ENCODE data around the gene AXIN2.
"Not testable (repeated sequence)": the region's sequence is repeated elsewhere in the genome, so short reads cannot be mapped to it uniquely, and the experiment has no call there.

Gene AXIN2

DNA sequence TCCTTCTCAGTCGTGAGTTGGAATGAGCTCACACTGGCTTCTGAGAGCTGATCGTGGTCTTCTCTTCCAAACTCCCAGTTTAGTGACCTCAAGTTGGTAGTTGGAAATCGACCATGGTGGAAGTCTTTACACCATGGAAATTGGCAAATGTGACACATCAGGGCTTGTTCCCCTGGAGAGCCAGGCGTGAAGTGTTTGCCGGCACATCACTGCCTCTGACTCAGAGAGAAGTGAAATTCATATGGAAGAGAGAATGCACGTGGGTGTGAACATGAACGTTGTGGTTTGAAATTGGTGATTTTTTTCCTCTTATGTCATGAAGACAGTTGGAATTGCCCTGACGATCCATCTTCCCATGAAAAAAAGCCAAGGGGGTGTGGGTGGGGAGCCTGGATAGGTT is 47.4 kb downstream of the AXIN2 start:
- DNase-seq = peak; percentile 68

DNA sequence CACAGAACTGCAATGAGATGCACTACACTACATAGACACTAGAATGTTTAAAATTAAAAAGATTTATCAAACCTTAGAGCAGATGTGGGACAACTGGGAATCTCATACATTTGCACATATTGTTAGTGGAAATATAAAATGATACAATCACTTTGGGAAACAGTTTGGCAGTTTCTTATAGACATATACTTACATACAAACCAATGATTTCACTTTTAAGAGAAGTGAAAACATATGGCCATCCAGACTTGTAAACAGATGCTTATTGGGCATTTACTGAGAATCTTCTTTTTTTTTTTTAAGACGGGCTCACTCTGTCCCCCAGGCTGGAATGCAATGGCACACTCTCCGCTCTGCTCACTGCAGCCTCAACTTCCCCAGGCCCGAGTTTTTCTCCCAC is 50.1 kb downstream of the AXIN2 start:
- no peak for DNase-seq

DNA sequence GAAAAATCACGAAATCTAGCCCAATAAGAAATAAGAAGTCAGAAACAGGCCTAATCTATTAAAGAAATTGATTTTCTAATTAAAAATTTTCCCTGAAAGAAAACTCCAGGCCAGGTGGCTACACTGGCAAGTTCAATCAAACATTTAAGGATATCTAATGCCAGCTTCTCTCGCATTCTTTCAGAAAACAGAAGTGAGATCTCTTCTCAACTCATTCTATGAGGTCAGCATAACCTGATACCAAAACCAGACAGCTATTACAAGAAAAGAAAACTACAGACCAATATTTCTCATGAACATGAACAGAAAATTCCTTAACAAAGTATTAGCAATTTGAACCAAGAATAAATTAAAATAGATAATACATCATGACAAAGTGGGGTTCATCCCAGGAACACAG is 52.4 kb downstream of the AXIN2 start:
- DNase-seq = no peak

DNA sequence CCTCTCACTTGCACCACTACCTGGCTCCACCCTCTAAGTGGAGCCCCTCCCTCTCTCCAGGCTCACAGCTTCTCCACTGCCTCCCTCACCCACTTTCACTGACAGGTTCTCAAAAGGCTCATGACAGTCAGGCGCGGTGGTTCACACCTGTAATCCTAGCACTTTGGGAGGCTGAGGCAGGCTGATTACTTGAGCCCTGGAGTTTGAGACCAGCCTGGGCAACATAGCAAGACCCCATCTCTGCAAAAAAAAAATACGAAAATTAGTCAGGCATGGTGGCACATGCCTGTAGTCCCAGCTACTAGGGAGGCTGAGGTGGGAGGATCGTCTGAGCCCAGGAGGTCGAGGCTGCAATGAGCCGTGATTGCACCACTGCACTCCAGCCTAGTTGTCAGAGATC is 56.8 kb downstream of the AXIN2 start:
- DNase-seq = not testable (repeated sequence)

DNA sequence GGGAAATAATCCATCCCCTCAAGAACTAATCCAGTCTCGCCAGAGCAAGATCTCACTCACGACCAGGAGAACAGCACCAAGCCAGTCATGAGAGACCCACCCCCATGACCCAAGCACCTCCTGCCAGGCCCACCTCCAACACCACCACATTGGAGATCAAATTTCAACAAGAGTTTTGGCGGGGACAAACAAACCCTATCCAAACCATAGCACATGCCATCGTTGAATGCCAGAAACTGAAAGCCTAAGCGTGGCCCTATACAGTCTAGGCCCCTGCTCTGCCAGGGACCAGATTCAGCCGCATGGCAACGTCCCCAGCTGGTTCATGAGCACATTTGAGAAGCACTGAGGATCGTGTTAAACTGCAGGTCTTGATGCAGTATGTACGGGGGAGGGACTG is 57.3 kb downstream of the AXIN2 start:
- DNase-seq = no peak

DNA sequence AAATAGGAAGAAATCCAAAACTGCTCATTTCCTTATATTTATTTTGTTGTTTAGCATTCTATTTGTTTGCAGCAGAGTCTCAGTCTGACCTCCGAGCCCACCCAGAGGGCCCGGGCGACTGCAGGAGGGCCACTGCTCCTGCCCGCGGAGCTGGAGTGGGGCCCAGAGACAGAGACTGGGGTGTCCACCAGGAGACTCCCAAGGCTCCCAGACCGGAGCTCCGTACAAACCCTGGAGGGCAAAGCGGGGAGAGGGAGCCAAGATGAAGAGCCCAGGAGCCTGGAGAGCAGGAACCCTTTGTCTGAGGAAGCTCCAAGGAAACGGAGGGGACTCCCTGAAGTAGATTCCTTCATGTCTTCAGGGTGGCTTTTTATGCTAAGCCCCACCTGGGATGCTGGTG is 57.9 kb downstream of the AXIN2 start:
- DNase-seq = no peak

DNA sequence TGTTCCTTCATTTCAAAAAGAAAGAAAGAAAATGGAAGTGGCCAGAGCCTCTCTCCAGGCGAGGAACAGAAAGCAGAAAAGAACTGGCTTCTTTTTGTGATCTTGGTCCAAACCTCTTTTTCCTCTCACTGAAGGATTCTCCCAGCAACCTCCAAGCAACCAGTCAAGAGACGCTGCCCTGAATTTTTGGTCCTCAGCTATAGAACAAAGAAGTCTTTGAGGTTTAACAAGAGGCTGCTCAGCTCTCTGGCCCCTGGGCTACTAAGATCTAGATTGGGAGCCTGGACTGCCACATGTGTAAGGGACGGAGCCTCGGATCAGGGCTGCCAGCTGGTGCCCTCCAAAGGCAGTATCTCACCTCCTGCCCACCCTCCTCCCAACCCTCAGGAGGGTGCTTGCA is 62.6 kb downstream of the AXIN2 start:
- DNase-seq = no peak

DNA sequence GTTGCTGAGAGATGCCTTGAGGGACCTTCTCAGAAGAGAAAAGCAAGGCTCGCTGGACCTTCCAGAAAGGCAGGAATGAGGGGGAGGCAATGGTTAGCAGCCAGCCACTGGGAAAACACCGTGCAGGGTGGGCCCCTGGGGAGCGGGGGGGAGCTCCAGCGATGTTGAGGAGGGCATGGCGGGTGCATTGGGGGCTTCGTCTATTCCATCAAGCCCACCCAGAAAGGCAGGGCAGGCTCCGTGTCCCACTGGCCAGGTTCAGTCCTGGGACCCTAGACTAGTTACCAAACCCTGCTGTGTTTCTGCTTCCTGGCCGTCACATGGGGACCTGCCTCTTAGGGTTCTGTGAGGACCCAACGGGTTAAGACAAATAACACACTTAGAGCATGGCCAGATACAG is 64.6 kb downstream of the AXIN2 start:
- DNase-seq = no peak

DNA sequence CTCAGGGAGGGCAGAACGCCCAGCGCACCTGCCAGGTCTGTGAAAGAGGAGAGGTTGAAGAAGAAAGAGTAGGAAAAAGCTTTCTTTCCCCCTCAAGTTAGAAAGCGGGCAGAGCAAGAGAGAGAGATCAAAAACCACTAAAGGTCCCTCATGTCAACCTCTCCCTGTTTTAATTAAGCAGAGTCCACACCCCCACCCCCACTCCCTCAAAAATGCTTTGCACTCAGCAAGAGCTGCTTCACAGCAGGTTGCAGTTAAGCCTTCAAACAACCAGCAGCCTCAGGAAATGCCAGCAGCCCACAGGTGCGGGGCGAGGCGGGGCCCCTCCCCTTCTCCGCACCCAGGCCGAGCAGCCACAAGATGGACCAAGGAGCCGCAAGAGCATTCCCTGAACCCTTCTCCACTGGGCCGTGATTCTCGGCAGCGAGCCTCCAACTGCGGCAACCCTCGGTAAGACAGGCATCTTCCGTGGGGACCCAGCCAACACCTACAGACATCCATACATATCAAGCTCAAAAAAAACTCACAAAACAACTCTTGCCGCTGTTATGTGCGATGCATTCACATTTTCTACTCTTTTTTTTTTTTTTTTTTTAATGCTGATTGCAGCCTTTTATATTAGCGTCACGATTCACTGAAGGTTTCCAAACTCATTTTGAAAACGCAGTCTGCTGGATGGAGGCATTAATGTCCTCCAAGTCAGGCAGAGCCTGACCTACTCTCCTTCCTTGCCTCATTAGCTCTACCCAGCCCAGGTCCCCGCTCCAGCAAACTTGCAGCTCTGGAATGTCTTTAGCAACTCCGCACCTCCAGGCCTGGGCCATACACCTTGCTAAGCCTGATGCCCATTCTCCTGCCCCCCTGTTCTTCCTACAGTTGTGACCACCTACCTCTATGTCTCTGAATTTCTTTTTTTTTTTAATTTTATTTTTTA is 66.1 kb downstream of the AXIN2 start:
- DNase-seq = no peak

DNA sequence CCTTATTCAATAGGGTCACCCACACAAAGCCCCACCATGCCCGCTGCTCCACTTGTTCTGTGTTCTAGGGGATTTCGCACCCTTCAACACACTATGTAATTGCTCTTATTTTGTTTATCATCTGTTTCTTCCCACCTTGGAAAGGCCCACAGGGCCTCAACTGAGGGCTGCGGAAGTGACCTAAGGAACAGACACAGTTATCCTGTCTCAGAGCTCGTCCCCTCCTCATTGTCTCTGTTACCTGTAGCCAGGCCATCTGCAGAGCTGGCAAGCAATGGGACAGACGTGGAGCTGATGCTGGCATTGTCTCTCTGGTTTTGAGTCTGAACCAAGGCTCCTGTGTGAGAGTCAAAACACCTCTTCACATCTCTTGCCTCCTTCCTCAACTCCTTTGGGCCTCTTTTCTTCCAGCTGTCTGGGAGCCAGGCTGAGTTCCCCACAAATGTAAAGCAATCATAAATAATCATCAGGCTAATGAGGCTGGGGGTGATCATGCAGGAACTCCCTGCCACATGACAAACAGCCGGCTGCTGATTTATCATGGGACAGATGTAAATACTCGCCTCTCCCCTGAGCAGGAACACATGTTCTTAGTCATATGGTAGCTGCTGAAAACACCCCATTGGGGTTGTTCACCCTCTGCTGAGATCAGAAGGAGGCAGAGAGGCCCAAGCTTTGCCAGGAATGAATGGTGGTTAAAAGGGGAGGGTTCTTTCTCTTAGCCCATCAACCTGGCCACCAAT is 71.9 kb downstream of the AXIN2 start:
- no peak for DNase-seq

DNA sequence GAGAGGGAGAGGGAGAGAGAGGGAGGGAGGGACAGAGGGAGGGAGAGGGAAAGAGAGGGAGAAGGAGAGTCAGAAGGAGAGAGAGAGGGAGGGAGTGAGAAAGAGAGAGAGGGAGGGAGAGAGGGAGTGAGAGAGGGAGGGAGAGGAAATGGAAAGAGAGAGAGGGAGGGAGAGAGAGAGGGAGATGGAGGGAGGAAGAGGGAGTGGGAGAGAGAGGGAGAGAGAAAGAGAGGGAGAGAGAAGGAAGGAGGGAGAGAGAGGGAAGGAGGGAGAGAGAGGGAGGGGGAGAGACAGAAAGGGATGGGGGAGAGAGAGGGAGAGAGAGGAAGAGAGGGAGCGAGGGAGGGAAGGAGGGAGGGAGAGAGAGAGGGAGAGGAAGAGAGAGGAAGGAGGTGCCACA is 72.8 kb downstream of the AXIN2 start:
- DNase-seq = no peak

DNA sequence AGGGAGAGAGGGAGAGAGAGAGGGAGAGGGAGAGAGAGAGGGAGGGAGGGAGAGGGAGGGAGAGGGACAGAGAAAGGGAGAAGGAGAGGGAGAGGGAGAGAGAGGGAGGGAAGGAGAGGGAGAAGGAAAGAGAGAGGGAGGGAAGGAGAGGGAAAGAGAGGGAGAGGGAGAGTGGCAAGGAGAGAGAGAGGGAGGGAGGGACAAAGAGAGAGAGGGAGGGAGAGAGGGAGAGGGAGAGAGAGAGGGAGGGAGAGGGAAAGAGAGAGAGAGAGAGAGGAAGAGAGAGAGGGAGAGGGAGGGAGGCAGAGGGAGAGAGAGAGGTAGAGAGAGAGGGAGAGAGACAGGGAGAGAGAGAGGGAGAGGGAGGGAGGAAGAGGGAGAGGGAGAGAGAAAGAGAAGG is 73.5 kb downstream of the AXIN2 start:
- DNase-seq = no peak

DNA sequence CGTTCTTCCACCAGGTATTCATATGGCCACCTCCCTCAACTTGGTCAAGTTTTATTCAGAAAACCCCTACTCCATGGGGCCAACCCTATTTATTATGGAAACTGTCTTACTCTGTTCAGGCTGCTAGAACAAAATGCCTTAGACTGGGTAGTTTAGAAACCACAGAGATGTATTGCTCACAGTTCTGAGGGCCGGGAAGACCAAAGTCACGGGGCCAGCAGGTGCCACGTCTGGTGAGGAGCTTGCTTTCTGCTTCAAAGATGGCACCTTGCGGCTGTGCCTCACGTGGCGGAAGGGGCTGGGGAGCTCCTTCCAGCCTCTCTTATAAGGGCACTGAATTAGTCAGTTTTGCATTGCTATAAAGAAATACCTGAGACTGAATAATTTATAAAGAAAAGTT is 74.3 kb downstream of the AXIN2 start:
- DNase-seq = no peak

DNA sequence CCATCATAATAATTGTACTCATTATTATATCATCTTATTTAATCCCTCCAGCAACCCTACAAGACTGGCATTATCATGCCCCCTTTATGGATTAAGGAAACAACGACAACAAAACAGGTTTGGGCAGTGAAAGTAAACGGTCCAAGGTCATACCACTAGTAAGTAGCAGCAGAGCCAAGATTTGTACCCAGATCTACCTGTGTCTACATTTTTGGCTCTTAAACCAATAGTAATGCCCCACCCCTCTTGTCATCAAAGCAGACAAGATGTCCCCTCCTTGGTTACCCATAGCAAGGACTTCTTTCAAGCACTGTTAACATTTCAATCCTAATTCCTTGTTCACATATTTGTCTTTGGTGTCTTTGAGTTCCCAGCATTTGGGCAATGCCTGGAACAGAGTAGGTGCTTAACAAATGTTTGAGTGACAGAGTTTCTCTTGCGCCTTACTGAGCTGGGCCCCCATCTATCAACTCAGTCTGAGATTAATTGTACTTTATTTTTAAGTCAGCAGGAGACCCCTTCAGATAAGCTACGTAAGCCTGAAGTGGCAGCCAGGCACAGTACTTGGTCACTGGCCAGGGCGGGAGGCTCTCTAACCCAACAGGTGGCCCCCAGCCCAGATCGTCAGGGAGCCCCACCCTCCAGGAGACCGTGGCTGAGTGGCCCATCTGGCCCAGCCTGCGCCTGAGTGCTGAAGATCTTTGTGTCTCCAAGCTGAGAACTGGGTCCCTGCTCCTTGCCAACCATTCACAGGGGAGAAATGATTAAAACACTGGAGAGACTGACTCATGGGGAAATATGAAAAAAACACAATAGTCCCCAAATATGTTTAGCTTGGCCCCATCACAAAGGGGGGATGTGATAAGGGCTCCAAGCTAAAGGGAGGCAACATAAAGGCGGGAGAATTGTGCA is 75.8 kb downstream of the AXIN2 start:
- no peak for DNase-seq

DNA sequence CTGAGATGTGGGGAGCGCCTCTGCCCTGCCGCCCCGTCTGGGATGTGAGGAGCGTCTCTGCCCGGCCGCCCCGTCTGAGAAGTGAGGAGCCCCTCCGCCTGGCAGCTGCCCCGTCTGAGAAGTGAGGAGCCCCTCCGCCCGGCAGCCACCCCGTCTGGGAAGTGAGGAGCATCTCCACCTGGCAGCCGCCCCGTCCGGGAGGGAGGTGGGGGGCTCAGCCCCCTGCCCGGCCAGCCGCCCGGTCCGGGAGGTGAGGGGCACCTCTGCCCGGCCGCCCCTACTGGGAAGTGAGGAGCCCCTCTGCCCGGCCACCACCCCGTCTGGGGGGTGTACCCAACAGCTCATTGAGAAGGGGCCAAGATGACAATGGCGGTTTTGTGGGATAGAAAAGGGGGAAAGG is 77.0 kb downstream of the AXIN2 start:
- DNase-seq = not testable (repeated sequence)

DNA sequence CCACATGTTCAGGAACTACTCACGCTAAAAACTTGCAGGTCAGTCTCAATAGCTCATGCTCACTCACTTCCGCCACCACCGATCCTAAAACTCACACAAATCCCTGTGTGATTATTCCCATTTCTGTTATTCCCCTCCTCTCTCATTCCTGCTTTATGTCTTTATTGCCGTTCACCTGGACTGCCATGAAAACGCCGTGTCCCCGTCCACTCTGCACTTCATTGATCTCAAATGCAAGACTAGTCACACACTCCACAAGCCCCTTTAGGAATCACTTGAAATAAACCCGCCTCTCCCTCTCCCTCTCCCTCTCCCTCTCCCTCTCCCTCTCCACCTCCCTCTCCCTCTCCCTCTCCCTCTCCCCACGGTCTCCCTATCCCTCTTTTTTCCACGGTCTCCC is 78.0 kb downstream of the AXIN2 start:
- DNase-seq = no peak

DNA sequence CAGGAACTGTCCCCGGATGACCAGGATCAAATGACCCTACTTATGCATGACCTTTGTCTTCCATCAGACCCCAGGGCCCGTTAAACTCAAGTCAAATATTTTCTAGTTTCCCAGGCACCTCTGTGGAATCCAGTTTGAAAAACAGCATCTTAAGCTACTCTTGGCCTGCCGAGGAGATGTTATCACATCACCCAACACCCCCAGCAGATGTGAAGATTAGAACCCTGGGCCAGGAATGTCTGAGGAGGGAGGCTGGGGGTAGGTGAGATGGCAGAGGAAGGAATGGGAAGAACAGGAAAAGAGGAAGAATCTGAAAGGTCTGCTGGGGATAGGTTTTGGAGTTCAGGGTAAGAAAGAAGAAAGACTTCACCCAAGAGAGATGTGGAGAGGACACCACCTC is 79.2 kb downstream of the AXIN2 start:
- no peak for DNase-seq

DNA sequence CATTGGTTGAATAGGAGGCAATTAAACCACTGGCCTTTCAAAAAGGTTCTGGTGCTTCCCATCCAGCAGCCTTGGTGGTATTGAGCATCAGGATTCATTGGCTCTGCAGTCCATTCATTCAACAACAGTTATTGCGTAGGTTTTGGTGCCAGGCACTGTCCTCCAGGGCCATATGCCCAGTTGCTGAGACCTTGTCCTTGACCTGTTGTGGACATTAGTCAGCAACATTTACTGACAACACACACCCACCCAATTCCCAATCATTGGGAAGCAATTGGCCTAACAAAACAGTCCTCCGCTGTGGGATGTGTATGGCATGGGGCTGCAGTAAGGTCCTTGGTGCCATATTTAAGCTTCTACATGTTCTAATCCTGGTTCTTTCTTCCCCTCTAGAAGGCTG is 82.2 kb downstream of the AXIN2 start:
- DNase-seq = no peak
